Activated CD4-positive, alpha-beta T cell treated with anti-CD3 and anti-CD28 coated beads, Interleukin-2, amount 50 U/mL, for 16 hours (primary cell): ENCODE data around the gene ZFP91.
A peak's percentile ranks its signal among the peaks of the same experiment; 100 is the strongest.

Experiments used
- DNase-seq: peaks from one replicate; pipeline ENCODE4 v3.0.0-alpha.2; 2020

ZFP91 gene

DNA sequence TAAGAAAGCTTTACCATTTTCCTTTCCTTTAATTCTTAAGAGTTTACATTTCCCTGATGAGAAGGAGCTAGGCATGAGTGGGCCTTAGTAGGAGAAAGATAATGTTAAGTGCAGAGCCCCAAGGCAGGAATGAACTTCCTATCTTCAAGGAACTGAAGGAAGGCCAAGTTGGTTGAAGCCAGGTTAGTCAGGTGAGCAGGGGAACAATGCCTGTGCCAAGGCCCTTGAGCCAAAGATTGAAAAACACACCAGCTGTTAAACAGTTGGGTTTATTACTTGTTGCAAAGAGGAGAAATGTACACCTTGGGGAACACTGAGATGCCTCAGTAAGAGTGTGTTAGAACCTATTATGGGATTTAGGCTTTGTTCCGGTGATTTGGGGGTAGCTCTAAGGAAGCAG lies 53.6 kb downstream of the ZFP91 start:
- no peak for DNase-seq

GRCh38 chr11:58636587-58636986 lies 57.7 kb downstream of the ZFP91 start:
- DNase-seq: no peak

GRCh38 chr11:58637371-58637770 lies 58.5 kb downstream of the ZFP91 start:
- DNase-seq: no peak

GRCh38 chr11:58639103-58639502 lies 60.2 kb downstream of the ZFP91 start:
- DNase-seq: no peak

DNA sequence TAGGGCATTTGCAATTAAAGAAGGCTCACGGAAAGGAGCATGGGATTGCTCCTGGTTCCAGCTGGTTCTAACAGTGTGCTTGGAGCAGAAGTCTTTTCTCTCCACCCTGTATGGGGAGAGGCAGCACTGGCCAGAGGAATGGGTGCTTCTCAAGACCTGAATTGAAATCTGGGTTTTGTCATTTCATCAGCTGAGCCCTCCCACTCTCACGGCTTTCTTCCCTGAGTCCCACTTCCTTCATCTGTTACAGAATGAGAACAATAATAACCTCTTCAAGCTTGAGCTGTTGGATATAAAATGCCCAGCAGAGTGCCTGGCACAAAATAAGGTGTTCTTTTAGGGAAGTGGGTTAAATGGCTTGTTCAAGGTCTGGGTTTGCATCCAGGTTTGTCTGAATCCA lies 60.8 kb downstream of the ZFP91 start:
- DNase-seq: no peak

- no peak for DNase-seq
Observed at GRCh38 chr11:58640386-58641023, 61.6 kb downstream of the ZFP91 start.

GRCh38 chr11:58641341-58641740 lies 62.5 kb downstream of the ZFP91 start:
- DNase-seq: no peak

DNA sequence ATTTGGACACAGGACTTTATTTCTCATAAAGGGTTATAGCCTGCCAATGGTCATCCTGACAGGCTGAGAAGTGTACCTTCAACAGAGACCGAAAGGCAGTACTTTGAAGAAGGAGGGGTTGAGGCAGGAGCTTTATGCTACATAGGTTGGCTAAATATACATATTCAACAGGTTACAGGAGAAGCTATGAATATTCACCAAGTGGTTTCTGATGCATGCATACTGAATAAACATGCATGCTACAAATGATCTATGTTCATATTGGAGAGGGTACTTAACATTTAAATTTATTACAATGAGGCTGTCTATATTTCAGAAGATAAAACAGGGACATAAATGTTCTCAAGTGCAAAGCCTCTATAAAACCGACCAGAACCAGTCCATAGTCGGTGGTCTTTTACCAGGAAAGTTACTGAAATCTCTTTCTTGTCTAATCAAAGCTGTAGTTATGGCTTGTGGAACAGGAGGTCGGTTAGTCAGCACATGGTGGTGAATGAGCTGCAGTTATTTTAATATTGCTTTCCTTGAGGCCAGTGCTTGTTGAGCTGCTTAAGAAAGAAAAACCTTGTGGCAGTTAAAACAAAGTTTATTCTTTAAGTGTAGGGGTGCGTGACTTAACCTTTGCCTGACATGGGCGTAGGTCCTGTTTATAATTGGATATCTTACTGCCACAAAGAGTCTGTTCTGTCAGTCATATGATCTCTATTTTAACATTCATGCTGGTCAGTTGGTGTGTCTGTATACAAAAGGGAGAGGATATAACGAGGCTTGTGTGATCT lies 63.1 kb downstream of the ZFP91 start:
- DNase-seq: no peak

DNA sequence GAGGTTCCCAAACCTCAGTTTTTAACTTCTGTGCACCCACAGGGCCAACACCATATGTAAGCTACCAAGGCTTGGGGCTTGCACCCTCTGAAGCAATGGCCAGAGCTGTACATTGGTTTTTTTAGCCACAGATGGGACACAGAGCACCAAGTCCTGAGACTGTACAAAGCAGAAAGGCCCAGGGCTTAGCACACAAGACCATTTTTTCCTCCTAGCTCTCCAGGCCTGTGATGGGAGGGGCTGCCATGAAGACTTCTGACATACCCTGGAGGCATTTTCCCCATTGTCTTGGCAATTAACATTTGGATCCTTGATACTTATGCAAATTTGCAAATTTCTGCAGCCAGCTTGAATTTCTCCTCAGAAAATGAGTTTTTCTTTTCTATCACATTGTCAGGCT lies 67.0 kb downstream of the ZFP91 start:
- no peak for DNase-seq

GRCh38 chr11:58647141-58647699 lies 68.4 kb downstream of the ZFP91 start:
- no peak for DNase-seq

GRCh38 chr11:58647866-58648265 lies 69.0 kb downstream of the ZFP91 start:
- no peak for DNase-seq

DNA sequence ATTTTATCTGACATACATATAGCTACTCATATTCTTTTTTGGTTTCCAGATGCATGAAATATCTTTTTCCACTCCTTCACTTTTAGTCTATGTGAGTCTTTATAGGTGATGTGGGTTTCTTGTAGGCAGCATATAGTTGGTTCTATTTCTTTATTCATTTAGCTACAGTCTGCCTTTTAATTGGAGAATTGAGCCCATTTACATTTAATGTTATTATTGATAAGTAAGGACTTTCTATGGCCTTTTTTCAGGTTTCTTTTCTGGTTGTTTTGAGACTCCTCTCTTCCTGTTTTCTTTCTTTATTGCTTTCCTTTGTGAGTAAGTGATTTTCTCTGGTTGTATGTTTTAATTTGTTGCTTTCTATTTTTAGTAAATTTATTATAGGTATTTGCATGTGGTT lies 70.8 kb downstream of the ZFP91 start:
- no peak for DNase-seq

- no peak for DNase-seq
Observed at GRCh38 chr11:58650496-58650895, 71.6 kb downstream of the ZFP91 start.

- no peak for DNase-seq
Observed at GRCh38 chr11:58652726-58653280, 73.9 kb downstream of the ZFP91 start.

DNA sequence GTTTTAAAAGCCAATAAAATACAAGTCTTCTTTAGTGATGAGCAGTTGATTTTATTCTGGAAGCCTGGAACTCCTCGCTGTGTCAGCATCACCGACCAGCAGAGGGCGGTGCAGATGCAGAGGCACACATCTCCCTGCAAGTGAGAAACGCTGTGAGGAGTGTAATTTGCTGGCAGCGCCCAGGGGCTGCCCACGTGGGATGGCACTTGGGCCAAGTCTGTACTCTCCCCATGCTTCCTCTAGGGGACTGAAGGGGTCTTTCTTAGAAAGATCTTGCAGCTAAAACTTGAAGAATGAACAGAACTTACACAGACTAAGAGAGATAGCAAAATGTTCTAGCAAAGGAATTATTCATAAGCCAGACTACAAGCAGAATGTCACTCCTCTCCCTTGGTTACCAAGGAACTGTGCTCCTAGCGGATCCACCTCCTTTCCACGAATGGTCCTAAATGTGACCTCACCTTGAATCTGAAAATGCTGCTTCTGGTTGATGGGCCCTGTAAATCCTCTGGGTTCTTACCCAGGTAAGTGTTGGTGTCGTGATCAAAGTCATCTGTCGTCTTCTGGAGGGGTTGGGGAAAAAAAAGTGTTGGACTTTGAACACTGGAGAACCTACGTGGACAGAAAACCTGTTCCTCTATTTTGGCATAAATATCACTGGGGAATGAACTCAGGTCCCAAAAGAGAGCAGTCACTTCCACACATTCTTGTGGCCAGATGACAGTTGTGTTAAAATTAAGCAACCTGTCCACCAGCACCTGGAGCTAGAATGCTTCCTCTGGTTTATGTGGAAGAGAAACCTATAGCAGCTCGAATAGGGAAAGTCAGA lies 75.4 kb downstream of the ZFP91 start:
- peak; percentile 77 for DNase-seq

DNA sequence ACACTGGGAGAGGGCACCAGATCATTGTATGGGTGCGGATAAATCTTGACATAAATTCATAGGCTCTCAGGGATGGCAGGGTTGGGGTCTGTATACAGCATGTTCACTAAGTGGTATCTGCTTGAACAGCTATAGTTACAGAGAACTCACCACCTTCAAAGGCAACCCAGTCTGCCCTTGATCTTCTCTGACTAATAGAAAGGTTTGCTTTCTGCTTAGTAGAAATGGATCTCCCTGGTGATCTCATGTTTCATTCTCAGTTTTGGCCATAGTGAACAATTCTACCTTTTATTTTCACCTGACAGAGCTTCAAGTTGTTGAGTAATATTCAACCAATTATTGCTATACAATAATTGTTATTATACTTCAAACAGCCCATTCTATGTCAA lies 76.0 kb downstream of the ZFP91 start:
- no peak for DNase-seq

DNA sequence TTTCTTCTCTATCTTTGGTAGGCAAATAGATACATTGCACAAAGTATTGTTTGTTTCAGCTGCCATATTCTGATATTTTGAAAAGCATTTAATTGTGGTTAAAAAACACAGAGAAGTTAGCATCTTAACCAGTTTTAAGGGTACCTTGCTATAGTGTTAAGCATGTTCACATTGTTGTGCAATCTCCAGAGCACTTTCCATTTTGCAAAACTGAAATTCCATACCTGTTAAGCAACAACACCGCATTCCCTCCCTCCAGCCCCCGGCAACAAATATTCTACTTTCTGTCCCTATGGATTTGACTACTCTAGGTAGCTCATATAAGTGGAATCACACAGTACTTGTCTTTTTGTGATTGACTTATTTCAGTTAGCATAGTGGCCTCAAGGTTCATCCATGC lies 77.5 kb downstream of the ZFP91 start:
- no peak for DNase-seq

- DNase-seq: no peak
Observed at GRCh38 chr11:58658623-58659022, 79.8 kb downstream of the ZFP91 start.

DNA sequence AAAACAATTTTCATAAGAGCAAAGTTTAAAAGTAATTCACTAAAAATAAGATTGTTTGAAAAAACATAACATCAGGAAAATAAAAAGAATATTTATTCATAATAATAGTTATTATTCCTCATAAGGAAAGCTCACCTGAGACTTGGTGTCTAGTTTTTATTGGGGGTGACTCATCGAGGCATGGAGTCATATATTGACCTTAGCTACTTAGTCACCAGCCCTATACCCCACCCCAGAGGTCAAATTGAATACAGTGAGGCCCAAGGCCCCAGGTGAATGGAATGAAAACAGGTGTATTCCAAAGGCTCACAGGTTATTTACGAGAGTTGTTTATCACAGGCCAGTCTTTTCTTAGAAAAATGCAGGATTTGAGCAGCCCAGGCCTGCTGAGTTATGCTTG lies 80.5 kb downstream of the ZFP91 start:
- DNase-seq: no peak

GRCh38 chr11:58659910-58660570 lies 81.2 kb downstream of the ZFP91 start:
- DNase-seq: no peak
